ENCODE data around the gene CCL5. TPM values are rescaled to one million over a fixed set of nuclear protein-coding genes. Genes with fewer than 3 reads are reported as not detected.

The CCL5 gene
- total and polyA plus RNA-seq, 2 donors (not counting 3 experiments of a cell fraction or from before 2014, with no cell fraction given): not detected

DNA sequence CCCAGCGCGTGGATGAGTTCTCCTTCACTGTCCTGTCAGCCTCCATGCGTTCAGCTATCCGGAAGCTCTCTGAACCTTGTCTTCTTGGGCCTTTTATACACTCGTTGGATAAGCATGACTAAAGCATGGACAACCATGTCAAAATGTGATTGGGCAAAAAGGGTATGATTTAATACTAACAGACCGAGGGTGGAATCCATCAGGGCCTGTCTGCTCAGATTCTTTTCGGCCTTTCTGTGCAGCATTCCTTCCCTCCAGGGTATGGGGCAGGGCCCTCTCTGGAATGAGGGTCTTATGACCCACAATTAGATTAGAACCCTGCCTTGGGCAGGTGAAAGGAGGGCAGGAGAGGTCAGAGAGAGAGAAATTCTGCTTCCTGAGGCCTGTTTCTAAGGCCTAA is 14.0 kb upstream of the CCL5 start:
- H3K4me1 ChIP-seq (ENCODE audit: control insufficient read depth, extremely low read depth, insufficient read depth, low read length): no peaks in the 10 kb centered on the region
- H3K4me2 ChIP-seq (ENCODE audit: insufficient read depth, low read length): no peak overlapping the region
- H3K36me3 ChIP-seq (ENCODE audit: control insufficient read depth in 2 of 2, extremely low read depth in 1 of 2, insufficient read depth in 2 of 2, low read length in 2 of 2): no peaks in the 10 kb centered on the region
- H3K79me2 ChIP-seq (ENCODE audit: control insufficient read depth, insufficient read depth, low read length): no peaks in the 10 kb centered on the region
- no peaks in the 10 kb centered on the region for H3K9me1 ChIP-seq (replicated peaks; ENCODE audit: control insufficient read depth, extremely low read depth, insufficient read depth, low read length)
- intact Hi-C loops (cut with micrococcal nuclease): no loop called here
- no peak overlapping the region for H2AFZ ChIP-seq (ENCODE audit: low read depth, low read length)
- no peaks in the 10 kb centered on the region for H3K9me3 ChIP-seq (replicated peaks; ENCODE audit: control insufficient read depth, insufficient read depth, low read length)
- ChIA-PET POLR2A (no interaction called here), CTCF (no interaction called here)
- H3K4me3 ChIP-seq (replicated peaks in 1 of 3; ENCODE audit: insufficient read depth in 1 of 3, low read depth in 1 of 3, low read length in 3 of 3): no peak overlapping the region
- peaks cover 0 to 2% of the 10 kb centered on the region in 2 experiments for H3K27me3 ChIP-seq (ENCODE audit: control insufficient read depth in 2 of 2, insufficient read depth in 2 of 2, low read length in 2 of 2)
- no peak overlapping the region for H3K27ac ChIP-seq (ENCODE audit: insufficient read depth, low read depth, low read length)
- H4K20me1 ChIP-seq (replicated peaks; ENCODE audit: control insufficient read depth, extremely low read depth, insufficient read depth, low read length): no peaks in the 10 kb centered on the region
- H3K9ac ChIP-seq (replicated peaks; ENCODE audit: extremely low read depth, insufficient read depth, low read length): no peak overlapping the region
- DNase-seq (ENCODE audit: low read depth, low spot score) (no peak), FAIRE-seq (no peak)
- no TSS peak for BruUV-seq (replicated peaks)
- dilution Hi-C loops (cut with MboI; ENCODE audit: extremely low pct_ligation_motif_present, low sequenced_read_pairs): no loop called here
- TF ChIP-seq POLR2AphosphoS5 (IDR thresholded peaks at IDR 0.05; ENCODE audit: insufficient read depth, low read depth, low read length) (no peak), EZH2 (IDR thresholded peaks at IDR 0.05; ENCODE audit: borderline replicate concordance, low read depth, low read length, severe bottlenecking) (no peak), JUN (IDR thresholded peaks at IDR 0.05; ENCODE audit: borderline replicate concordance, insufficient read depth, insufficient read length, low read depth) (no peak), POLR2A (IDR thresholded peaks at IDR 0.05; ENCODE audit: low read depth, low read length) (no peak)

DNA sequence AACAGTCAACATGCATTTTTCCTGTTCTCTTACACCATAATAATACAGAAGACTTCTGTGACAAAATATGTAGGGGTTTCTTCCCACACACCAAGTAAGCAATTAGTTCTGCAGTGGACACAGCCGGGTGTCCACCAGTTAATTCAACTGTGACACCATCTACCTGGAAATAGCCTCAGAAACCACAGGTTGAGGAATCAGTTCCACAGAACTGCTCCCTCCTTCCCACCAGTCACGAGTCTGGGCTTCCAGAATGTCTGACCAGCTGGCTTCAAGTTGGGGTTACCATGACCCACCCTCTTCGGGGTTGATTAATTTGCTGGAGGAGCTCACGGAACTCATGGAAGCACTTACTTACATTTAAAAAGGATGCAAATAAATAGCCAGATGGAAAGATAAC is 13.6 kb upstream of the CCL5 start:
- ChIA-PET CTCF (no interaction called here), POLR2A (no interaction called here)
- H3K9ac ChIP-seq (replicated peaks; ENCODE audit: extremely low read depth, insufficient read depth, low read length): no peak overlapping the region
- no peak overlapping the region for H3K4me3 ChIP-seq (replicated peaks in 1 of 3; ENCODE audit: insufficient read depth in 1 of 3, low read depth in 1 of 3, low read length in 3 of 3)
- TF ChIP-seq, protein P1, sequence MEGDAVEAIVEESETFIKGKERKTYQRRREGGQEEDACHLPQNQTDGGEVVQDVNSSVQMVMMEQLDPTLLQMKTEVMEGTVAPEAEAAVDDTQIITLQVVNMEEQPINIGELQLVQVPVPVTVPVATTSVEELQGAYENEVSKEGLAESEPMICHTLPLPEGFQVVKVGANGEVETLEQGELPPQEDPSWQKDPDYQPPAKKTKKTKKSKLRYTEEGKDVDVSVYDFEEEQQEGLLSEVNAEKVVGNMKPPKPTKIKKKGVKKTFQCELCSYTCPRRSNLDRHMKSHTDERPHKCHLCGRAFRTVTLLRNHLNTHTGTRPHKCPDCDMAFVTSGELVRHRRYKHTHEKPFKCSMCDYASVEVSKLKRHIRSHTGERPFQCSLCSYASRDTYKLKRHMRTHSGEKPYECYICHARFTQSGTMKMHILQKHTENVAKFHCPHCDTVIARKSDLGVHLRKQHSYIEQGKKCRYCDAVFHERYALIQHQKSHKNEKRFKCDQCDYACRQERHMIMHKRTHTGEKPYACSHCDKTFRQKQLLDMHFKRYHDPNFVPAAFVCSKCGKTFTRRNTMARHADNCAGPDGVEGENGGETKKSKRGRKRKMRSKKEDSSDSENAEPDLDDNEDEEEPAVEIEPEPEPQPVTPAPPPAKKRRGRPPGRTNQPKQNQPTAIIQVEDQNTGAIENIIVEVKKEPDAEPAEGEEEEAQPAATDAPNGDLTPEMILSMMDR (IDR thresholded peaks at IDR 0.05; ENCODE audit: extremely low read depth in 1 of 2, insufficient read depth in 1 of 2, low read depth in 1 of 2, low read length in 2 of 2): no peak
- TF ChIP-seq, protein P2, sequence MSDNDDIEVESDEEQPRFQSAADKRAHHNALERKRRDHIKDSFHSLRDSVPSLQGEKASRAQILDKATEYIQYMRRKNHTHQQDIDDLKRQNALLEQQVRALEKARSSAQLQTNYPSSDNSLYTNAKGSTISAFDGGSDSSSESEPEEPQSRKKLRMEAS (IDR thresholded peaks at IDR 0.05; ENCODE audit: insufficient read depth, insufficient read length): no peak
- TF ChIP-seq JUN (IDR thresholded peaks at IDR 0.05; ENCODE audit: borderline replicate concordance, insufficient read depth, insufficient read length, low read depth) (no peak), POLR2A (IDR thresholded peaks at IDR 0.05; ENCODE audit: low read depth, low read length) (no peak), MYC (IDR thresholded peaks at IDR 0.05; ENCODE audit: low read depth, low read length) (no peak), FOS (IDR thresholded peaks at IDR 0.05; ENCODE audit: borderline replicate concordance, insufficient read depth, low read length) (no peak), GATA2 (IDR thresholded peaks at IDR 0.05; ENCODE audit: insufficient read depth, insufficient read length, low read depth, low read length) (no peak), POLR2AphosphoS5 (IDR thresholded peaks at IDR 0.05; ENCODE audit: insufficient read depth, low read depth, low read length) (no peak), EZH2 (IDR thresholded peaks at IDR 0.05; ENCODE audit: borderline replicate concordance, low read depth, low read length, severe bottlenecking) (no peak)
- H2AFZ ChIP-seq (ENCODE audit: low read depth, low read length): no peak overlapping the region
- dilution Hi-C loops (cut with MboI; ENCODE audit: extremely low pct_ligation_motif_present, low sequenced_read_pairs): no loop called here
- no peaks in the 10 kb centered on the region for H3K4me1 ChIP-seq (ENCODE audit: control insufficient read depth, extremely low read depth, insufficient read depth, low read length)
- H3K4me2 ChIP-seq (ENCODE audit: insufficient read depth, low read length): no peak overlapping the region
- DNase-seq (ENCODE audit: low read depth, low spot score) (no peak), FAIRE-seq (no peak)
- BruUV-seq (replicated peaks): no TSS peak
- H3K79me2 ChIP-seq (ENCODE audit: control insufficient read depth, insufficient read depth, low read length): no peaks in the 10 kb centered on the region
- no peaks in the 10 kb centered on the region for H3K9me3 ChIP-seq (replicated peaks; ENCODE audit: control insufficient read depth, insufficient read depth, low read length)
- H3K9me1 ChIP-seq (replicated peaks; ENCODE audit: control insufficient read depth, extremely low read depth, insufficient read depth, low read length): no peaks in the 10 kb centered on the region
- H3K27me3 ChIP-seq (ENCODE audit: control insufficient read depth in 2 of 2, insufficient read depth in 2 of 2, low read length in 2 of 2): peaks cover 0 to under 1% of the 10 kb centered on the region in 2 experiments
- intact Hi-C loops (cut with micrococcal nuclease): no loop called here
- H3K27ac ChIP-seq (ENCODE audit: insufficient read depth, low read depth, low read length): no peak overlapping the region
- H4K20me1 ChIP-seq (replicated peaks; ENCODE audit: control insufficient read depth, extremely low read depth, insufficient read depth, low read length): no peaks in the 10 kb centered on the region
- no peaks in the 10 kb centered on the region for H3K36me3 ChIP-seq (ENCODE audit: control insufficient read depth in 2 of 2, extremely low read depth in 1 of 2, insufficient read depth in 2 of 2, low read length in 2 of 2)

Data from endothelial cell of umbilical vein (primary cell).